ENCODE measurements around the gene NCS1.
A peak's percentile ranks its signal among the peaks of the same experiment; 100 is the strongest.
"Not testable (repeated sequence)": the region's sequence is repeated elsewhere in the genome, so short reads cannot be mapped to it uniquely, and the experiment has no call there.

Gene NCS1

DNA sequence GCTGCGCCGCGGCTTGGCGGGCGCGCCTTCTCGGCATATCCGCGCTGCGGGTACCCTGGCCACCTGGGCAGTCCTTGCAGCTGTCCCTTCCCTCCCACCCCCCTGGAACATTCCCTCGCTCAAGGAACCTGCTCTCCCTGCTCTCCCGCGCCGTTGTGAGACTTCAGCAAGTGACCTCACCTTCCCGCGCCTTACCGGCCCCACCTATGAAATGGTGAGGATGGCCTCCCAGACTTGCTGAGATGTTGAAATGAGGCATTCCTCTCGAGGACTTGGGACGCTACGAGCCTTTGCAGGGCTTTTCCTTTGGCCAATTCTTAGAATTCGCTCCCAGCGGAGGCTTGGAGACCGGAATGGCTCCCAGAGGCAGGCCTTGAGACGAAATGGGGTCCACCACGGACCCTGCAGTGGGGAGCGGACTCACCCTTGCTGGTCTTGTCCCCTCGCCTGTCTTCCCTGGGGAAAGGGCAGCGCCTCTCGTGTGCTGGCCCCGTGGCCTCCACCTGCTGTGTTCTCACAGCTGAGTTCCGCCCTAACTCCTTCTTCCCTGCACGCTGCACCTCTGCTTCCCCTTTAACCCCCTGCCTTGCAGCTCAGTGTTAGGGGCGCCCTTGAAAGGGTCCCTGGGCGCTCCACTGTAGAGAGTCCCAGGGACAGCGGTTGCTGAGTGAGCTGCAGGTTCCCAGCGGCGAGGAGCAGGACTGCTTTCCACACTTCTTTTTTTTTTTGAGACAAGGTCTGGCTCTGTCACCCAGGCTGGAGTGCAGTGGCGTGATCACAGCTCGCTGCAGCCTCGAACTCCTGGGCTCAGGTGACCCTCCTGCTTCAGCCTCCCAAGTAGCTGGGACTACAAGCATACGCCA, 94.3 kb downstream of the NCS1 start:
- no peak for DNase-seq

DNA sequence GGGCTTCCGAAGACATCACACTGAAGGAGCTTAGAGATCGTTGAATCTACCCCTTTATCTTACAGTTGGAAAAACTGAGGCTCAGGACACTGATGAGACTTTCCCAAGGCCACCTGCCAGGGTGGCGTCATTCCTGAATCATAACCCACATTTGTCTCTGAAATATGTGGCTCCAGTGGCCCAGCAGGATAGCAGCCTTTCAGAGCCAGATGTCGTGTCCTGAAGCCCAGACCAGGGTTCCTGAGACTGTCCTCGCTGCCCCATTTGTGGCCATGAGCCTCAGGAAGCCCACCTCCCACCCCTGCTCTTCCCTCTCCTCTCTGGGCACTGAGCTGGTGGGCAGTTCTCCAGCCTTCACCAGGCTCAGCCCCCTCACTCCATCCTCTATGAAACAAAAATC, 95.7 kb downstream of the NCS1 start:
- no peak for DNase-seq

DNA sequence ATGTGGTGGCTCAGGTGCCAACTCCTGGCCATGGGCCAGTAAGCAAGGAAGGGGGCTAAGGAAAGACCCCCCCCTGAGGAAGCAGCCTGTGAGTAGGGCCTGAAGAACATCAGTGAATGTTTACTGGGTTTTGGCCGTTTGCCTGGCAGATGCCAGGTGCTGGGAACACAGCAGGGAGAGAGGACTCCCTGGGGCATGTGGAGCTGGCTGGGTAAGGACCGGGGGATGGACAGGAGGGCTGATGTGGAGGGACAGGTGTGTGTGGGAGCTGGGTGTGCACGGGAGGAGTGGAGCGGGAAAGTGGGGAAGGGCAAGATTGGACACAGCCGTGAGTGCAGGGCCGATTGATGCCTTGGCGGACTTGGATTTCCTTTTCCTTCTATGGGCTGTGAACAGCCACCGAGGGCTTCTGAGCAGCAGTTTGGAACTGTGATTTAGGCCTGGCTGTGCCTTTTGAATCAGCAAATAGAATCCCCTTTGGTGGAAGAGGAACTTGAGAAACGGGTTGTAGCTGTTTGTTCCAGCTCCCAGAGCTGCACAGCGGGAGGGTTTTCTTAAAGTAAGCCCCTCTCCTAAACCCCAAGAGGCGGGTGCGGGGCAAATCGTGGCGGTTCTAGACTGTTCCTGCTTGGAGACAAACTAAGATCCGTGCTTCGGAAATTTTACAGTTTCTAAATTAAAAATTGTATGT, 96.5 kb downstream of the NCS1 start:
- DNase-seq: peak; percentile 60

DNA sequence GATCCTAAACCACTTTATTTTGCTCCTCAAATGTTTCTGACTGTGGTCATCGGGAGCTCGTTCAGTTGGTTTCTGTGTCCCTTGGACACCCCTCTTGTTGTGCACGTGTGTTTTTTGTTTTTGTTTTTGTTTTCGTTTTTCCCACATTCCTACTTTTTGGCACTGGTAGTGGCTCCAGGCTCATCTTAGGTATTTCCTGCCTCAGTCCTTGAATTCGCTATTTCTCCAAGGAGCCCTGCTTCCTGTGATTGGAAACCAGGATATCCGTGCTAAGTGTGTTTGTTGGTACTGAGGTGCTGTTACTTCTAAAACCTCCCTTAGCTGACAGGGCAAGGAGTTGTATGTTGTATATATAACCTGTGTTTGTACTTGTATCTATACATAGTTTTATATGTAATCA, 99.3 kb downstream of the NCS1 start:
- no peak for DNase-seq

DNA sequence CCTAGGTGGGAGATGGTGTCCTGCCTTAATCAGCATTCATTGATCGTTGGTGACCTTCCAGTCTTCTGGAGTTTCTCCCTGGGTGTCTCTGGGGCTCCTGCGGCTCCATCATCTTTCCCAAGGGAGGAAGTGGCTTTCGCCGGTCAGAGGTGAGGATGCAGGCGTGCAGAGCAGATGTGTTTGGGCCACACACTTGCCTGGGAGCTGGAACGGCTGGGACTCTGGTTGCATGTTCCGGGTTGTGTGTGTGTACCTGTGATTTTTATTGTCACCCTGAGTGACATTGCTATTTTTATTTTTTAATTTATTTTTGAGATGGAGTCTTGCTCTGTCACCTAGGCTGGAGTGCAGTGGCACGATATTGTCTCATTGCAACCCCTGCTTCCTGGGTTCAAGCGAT, 103.0 kb downstream of the NCS1 start:
- DNase-seq: no peak

DNA sequence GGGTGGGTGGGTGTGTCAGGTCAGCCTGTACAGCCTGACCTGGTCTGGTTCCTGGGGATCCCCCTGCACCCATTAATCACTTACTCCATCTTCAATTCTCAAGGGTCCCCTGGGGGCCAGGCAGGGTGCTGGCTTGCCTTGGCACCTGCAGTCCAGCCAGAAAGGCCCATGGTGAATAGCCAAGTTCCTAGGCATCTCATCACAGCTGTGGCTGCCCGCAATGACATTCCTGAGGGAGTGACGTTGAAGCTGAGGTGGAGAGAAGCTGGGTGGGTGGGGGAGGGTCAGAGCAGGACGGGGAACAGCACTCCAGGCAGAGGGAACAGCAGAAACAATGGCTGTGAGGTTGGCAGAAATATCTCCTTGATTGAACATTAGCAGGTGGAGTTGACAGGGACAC, 103.9 kb downstream of the NCS1 start:
- no peak for DNase-seq

DNA sequence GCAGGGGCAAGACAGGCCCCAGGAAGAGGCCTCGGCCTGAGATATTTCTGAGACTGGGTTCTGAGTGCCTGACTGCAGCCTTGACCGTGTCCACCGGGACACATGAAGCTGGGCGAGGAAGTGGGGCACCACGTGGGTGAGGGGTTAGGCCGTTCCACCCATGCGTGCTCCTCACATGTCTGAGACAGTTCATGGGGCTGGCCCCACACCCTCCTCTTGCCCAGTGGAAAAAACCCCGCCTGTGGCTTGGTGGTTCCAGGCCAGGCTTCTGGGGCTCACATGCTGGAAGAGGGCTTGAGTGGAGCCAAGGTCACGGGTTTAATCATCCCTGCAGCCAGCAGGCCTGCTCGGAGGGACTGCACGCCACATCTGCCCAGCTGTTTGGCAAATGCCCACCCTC, 104.8 kb downstream of the NCS1 start:
- no peak for DNase-seq

DNA sequence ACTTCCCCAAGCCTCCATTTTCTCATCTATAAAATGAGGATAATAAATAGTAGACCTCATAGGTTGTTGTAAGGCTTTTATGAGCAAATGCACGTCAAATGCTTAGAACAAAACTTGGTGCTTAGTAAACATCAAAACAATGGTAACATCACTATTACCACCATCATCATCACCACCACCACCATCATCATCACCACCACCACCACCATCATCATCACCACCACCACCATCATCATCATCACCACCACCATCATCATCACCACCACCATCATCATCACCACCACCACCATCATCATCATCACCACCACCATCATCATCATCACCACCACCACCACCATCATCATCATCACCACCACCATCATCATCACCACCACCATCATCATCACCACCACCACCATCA, 105.3 kb downstream of the NCS1 start:
- not testable (repeated sequence) for DNase-seq

DNA sequence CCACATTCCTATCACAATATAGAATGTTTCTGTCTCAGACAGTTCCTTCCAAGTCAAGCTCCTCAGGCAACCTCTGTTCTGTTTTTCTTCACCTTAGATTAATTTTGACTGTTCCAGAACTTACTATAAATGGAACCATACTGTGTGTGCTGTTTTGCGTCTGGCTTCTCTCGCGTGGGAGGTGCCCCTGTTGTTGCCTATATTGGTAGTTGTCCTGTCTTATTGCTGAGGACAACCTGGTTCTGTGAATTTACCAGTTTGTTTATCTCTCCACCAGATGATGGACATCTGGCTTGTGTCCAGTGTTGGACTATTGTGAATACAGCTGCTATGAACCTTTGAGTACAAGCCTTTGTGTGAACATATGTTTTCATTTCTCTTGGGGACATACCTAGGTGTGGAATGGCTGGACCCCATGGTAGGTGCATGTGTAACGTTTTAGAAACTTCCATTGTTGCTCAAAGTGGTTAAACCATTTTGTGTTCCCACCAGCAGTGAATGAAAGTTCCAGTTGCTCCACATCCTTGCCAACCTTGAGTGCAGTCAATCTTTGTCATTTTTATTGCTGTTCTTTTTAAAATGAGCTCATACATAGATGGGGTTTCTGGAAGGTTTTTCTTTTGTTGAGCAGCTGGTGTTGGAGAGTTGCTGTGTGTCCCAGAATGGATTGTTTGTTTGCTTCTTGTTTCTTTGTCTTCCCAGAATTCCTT, 111.5 kb downstream of the NCS1 start:
- DNase-seq: no peak

DNA sequence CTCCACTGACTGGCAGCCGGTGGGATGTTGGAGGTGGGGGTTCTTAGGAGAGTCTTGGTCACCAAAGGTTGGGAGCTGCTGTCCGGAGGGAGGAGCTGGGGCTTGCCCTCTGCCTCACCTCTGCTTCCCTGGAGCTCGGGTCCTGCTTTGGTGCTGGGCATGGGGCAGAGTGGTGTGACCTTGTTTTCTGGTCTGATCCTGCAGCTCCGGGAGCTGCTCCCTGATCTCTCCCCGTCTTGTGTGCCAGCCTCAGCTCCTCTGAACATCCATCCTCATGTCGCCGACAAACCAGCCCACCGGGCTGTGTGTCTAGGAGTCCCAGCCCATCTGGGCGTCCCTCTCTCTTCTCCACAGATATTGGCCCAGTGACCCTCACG, 112.0 kb downstream of the NCS1 start:
- no peak for DNase-seq

DNA sequence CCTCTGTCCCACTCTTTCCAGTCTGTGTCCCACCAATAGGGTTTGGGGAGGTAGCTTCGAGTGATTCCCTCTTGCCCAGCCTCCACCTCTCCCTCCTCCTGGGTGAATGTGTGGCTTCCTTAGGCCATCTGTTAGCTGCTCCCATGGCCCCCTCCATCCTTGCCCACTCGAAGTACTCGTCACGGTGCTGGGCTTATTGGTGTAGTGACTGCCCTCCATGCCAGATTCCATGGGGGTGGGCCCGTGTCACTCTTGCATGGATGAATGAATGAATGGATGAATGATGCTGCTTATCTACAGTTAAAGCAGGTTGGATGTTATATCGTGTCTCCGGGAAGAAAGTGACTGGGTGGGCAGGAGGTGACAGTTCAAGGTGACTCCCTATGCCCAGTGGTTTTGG, 112.5 kb downstream of the NCS1 start:
- no peak for DNase-seq

DNA sequence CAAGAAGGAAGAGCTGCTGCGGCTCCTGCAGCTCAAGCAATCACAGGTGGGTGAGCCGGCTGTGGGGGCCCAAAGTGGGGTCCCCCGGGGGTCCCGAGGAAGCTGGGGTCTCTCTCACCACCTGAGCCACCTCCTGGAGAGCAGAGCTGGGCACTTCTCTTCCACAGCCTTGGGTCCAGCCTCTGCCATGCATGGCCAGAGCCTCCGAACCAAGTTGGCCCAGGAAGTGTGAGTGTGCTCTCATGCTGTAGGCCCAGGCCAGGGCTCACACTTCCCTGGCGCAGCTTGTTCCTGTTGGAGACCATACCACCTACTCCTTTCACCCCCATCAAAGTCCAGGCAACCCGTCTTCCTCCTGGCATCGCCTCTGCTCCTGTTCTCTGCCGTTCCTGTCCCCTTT, 113.1 kb downstream of the NCS1 start:
- no peak for DNase-seq

DNA sequence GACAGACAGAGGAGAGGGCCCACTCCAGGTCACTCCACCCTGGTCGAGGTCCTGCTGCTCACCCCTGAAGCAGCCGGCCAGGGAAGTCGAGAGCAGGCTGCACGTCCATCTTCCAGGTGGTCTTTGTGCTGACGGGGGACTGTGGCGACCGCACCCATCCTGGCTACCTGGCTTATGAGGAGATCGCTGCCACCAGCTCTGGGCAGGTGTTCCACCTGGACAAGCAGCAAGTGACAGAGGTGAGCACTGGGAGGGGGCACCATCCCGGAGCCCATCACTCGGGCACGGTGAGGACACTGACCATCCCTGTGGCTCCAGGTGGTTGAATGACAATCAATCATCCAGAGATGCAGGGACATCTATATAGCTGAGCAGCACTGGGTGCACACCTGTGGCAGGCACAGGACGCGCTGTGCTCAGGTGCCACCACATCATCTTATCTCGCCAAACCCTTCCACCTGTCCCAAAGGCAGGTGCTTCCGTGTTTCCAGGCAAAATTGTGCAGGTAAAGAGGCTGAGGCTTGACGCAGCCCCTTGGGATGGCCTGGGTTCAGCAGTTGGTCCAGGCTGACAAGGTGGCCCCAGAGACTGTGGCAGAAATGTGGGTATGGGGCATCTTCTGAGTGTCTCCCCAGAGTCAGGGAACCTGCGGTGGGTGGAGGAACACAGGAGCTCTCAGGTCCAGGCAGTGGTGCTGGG, 114.0 kb downstream of the NCS1 start:
- DNase-seq: no peak
